GM23338 (cell line): Measurements from ENCODE around the gene BSND. TPM values are rescaled to one million over a fixed set of nuclear protein-coding genes. Genes with fewer than 3 reads are reported as not detected.
A peak's percentile ranks its signal among the peaks of the same experiment; 100 is the strongest.

Experiments used
- ATAC-seq: fragments of 200-7000 bp; cut with Tn5 transposase; 3 replicates; pipeline ENCODE4 v1.9.1; 2020
- DNase-seq: peaks from one replicate; pipeline ENCODE4 v3.0.0-alpha.2; 2015; ENCODE audit warnings: low spot score
- H2AFZ ChIP-seq: fragments of 200-600 bp; sonication (generic); 2 replicates; pipeline ENCODE4 v1.8.0; 2016; ENCODE audit warnings: antibody characterized with exemption, mild to moderate bottlenecking, moderate library complexity
- H3F3A ChIP-seq: fragments of 200-600 bp; sonication (generic); replicated peaks from 2 replicates; pipeline ENCODE4 v1.8.0; 2017; ENCODE audit warnings: antibody characterized with exemption, mixed run types, low read depth
- H3K27ac ChIP-seq: fragments of 200-600 bp; sonication (generic); 2 replicates; pipeline ENCODE4 v1.6.1; 2016; ENCODE audit warnings: low read depth
- H3K27me3 ChIP-seq: fragments of 200-600 bp; sonication (generic); 2 replicates; pipeline ENCODE4 v1.8.0; 2016; ENCODE audit warnings: mild to moderate bottlenecking, mixed run types, moderate library complexity; ENCODE audit not compliant: insufficient read depth
- H3K36me3 ChIP-seq: fragments of 200-600 bp; sonication (generic); 2 replicates; pipeline ENCODE4 v1.8.0; 2016; ENCODE audit warnings: mild to moderate bottlenecking; ENCODE audit not compliant: insufficient read depth
- H3K4me1 ChIP-seq: fragments of 200-600 bp; sonication (generic); 2 replicates; pipeline ENCODE4 v1.8.0; 2016; ENCODE audit warnings: mild to moderate bottlenecking, moderate library complexity; ENCODE audit not compliant: insufficient read depth
- H3K4me2 ChIP-seq: fragments of 200-600 bp; sonication (generic); 2 replicates; pipeline ENCODE4 v1.7.1; 2017; ENCODE audit warnings: mixed run types
- H3K4me3 ChIP-seq: fragments of 200-600 bp; sonication (generic); 2 replicates; pipeline ENCODE4 v1.6.1; 2016; ENCODE audit warnings: mixed run types
- H3K79me2 ChIP-seq: fragments of 200-600 bp; sonication (generic); replicated peaks from 2 replicates; pipeline ENCODE4 v1.8.0; 2017; ENCODE audit warnings: mild to moderate bottlenecking; ENCODE audit not compliant: insufficient read depth
- H3K9me2 ChIP-seq: fragments of 200-600 bp; sonication (generic); 2 replicates; pipeline ENCODE4 v1.8.0; 2017; ENCODE audit not compliant: insufficient read depth
- H4K20me1 ChIP-seq: fragments of 200-600 bp; sonication (generic); replicated peaks from 2 replicates; pipeline ENCODE4 v1.8.0; 2017; ENCODE audit warnings: mild to moderate bottlenecking; ENCODE audit not compliant: insufficient read depth
- H3K27ac Mint-ChIP-seq: 2 replicates; pipeline ENCODE4 v1.8.0; 2020; ENCODE audit warnings: inconsistent platforms, mild to moderate bottlenecking, moderate library complexity, mixed read lengths
- H3K27me3 Mint-ChIP-seq: 3 replicates; pipeline ENCODE4 v1.8.0; 2022; ENCODE audit warnings: low read depth, mild to moderate bottlenecking, moderate library complexity, mixed read lengths, inconsistent platforms; ENCODE audit not compliant: insufficient read depth, poor library complexity
- H3K36me3 Mint-ChIP-seq: 3 replicates; pipeline ENCODE4 v1.8.0; 2021; ENCODE audit warnings: low read depth, mild to moderate bottlenecking, inconsistent platforms, moderate library complexity, mixed read lengths
- H3K4me1 Mint-ChIP-seq: 3 replicates; pipeline ENCODE4 v1.8.0; 2020; ENCODE audit warnings: mild to moderate bottlenecking, inconsistent platforms, mixed read lengths
- H3K4me3 Mint-ChIP-seq: 3 replicates; pipeline ENCODE4 v1.8.0; 2021; ENCODE audit warnings: moderate library complexity, mild to moderate bottlenecking, inconsistent platforms, mixed read lengths
- H3K9me3 Mint-ChIP-seq: 3 replicates; pipeline ENCODE4 v1.8.0; 2020; ENCODE audit warnings: moderate library complexity, mild to moderate bottlenecking, inconsistent platforms, mixed read lengths
- CREB1 ChIP-seq: fragments of 250-450 bp; sonication (Bioruptor Pico); IDR thresholded peaks from 2 replicates; pipeline ENCODE4 v1.5.0; 2020; ENCODE audit warnings: low read depth, mild to moderate bottlenecking, moderate library complexity
- CTCF ChIP-seq, 2 experiments: fragments of 200-600 bp in 1 of 2; sonication (generic) in 1 of 2; conservative IDR thresholded peaks; 2 replicates each; pipeline versions ENCODE4 v1.5.1 to v1.6.1; 2016 to 2017; ENCODE audit warnings: antibody characterized with exemption in 2 of 2, low read depth in 2 of 2, mild to moderate bottlenecking in 2 of 2, moderate library complexity in 1 of 2
- ETS1 ChIP-seq: IDR thresholded peaks from 2 replicates; pipeline ENCODE4 v1.6.1; 2016; ENCODE audit warnings: antibody characterized with exemption
- EZH2 ChIP-seq: fragments of 200-600 bp; sonication (generic); IDR thresholded peaks from one replicate; pipeline ENCODE4 v1.8.0; 2017; ENCODE audit warnings: antibody characterized with exemption, mild to moderate bottlenecking, low read depth; ENCODE audit not compliant: unreplicated experiment
- EZH2phosphoT487 ChIP-seq: fragments of 200-600 bp; sonication (generic); IDR thresholded peaks from one replicate; pipeline ENCODE4 v1.8.1; 2018; ENCODE audit warnings: antibody characterized with exemption; ENCODE audit not compliant: unreplicated experiment
- NANOG ChIP-seq: IDR thresholded peaks from 2 replicates; pipeline ENCODE4 v1.6.1; 2016; ENCODE audit warnings: antibody characterized with exemption, borderline replicate concordance
- REST ChIP-seq: IDR thresholded peaks from one replicate; pipeline ENCODE4 v1.6.1; 2018; ENCODE audit warnings: antibody characterized with exemption; ENCODE audit not compliant: unreplicated experiment
- STAT1 ChIP-seq: IDR thresholded peaks from one replicate; pipeline ENCODE4 v1.6.1; 2016; ENCODE audit warnings: antibody characterized with exemption; ENCODE audit not compliant: unreplicated experiment
- ZNF114 ChIP-seq: fragments of 250-450 bp; sonication (Bioruptor Pico); IDR thresholded peaks from 2 replicates; pipeline ENCODE4 v1.5.0; 2020; ENCODE audit warnings: mild to moderate bottlenecking, moderate library complexity
- ZNF331 ChIP-seq: fragments of 250-450 bp; sonication (Bioruptor Pico); IDR thresholded peaks from 2 replicates; pipeline ENCODE4 v1.5.0; 2020; ENCODE audit warnings: low read depth, mild to moderate bottlenecking, moderate library complexity
- polyA plus RNA-seq: library from polyadenylated mRNA; unstranded; fragments of >200 nt; fragmentation: Nextera tagmentation; extraction: Ambion mirVana; gene quantifications from 2 replicates; pipeline ENCODE4 v1.2.1, GENCODE V29; 2016
- total RNA-seq: library from RNA; depleted of rRNA; stranded (reverse); fragments of >200 nt; shearing (Covaris generic); gene quantifications from 2 replicates; pipeline ENCODE4 v1.2.3, GENCODE V29; 2014

BSND gene
- total and polyA plus RNA-seq, 2 experiments from 2014 or later: 0.55 to 1.4 TPM

GRCh38 chr1:54996869-54997710 lies 1.6 kb upstream of the BSND start:
- H3K27me3 ChIP-seq: peaks cover 45% of the 10 kb centered on the region

More at GRCh38 chr1:54996869-54997710, 1.6 kb upstream of the BSND start:
- no peaks in the 10 kb centered on the region for H3K36me3 Mint-ChIP-seq
- DNase-seq (peak; percentile 43), ATAC-seq (peak; percentile 36)
- H4K20me1 ChIP-seq: no peaks in the 10 kb centered on the region; the same call in 1 of the 2 replicates
- H3K9me3 Mint-ChIP-seq: no peaks in the 10 kb centered on the region; the same call in 2 of the 3 replicates
- peak overlapping the region; percentile 66 for H3K4me3 Mint-ChIP-seq
- TF ChIP-seq REST: no peak
- TF ChIP-seq ZNF331 (CRISPR knock-in tag): no peak
- no peak for TF ChIP-seq NANOG
- TF ChIP-seq CTCF (conservative IDR thresholded peaks at IDR 0.05; ENCODE audit: low read depth in 2 of 2): no peak
- no peak for TF ChIP-seq STAT1
- no peak for TF ChIP-seq CREB1 (CRISPR knock-in tag)
- no peak for TF ChIP-seq ETS1
- no peak for TF ChIP-seq EZH2
- TF ChIP-seq EZH2phosphoT487: no peak
- TF ChIP-seq ZNF114 (CRISPR knock-in tag): no peak
- no peak overlapping the region for H3K27ac ChIP-seq
- H3K4me1 Mint-ChIP-seq: peaks cover 40% of the 10 kb centered on the region
- no peak overlapping the region for H3K27ac Mint-ChIP-seq
- H3K9me2 ChIP-seq: no peaks in the 10 kb centered on the region
- H3K36me3 ChIP-seq: no peaks in the 10 kb centered on the region
- H3K4me2 ChIP-seq: peak overlapping the region; percentile 100
- H3K4me3 ChIP-seq: peak overlapping the region; percentile 81
- no peaks in the 10 kb centered on the region for H3K79me2 ChIP-seq
- peak overlapping the region; percentile 96 for H2AFZ ChIP-seq
- H3K4me1 ChIP-seq: peaks cover 37% of the 10 kb centered on the region
- H3F3A ChIP-seq: peaks cover 3% of the 10 kb centered on the region; the same call in 1 of the 2 replicates
- H3K27me3 Mint-ChIP-seq: peaks cover 48% of the 10 kb centered on the region
